NT2/D1 (cell line): ENCODE measurements around the gene ZNF22.

Source experiments
- SUZ12 ChIP-seq: IDR thresholded peaks from 2 replicates; pipeline ENCODE4 v1.6.1; 2011; ENCODE audit not compliant: insufficient read length, insufficient read depth; ENCODE audit errors: extremely low read depth
- YY1 ChIP-seq: IDR thresholded peaks from 2 replicates; pipeline ENCODE4 v1.6.1; 2011; ENCODE audit not compliant: insufficient read length, insufficient read depth
- ZNF274 ChIP-seq: IDR thresholded peaks from 2 replicates; pipeline ENCODE4 v1.6.1; 2011; ENCODE audit warnings: mild to moderate bottlenecking, low read depth, low read length

GRCh38 chr10:44971935-44972757, 28.6 kb upstream of the ZNF22 start:
- no peak for TF ChIP-seq SUZ12
- no peak for TF ChIP-seq YY1
- TF ChIP-seq ZNF274 = no peak
